ENCODE measurements around the gene TSG101.

TSG101 gene

DNA sequence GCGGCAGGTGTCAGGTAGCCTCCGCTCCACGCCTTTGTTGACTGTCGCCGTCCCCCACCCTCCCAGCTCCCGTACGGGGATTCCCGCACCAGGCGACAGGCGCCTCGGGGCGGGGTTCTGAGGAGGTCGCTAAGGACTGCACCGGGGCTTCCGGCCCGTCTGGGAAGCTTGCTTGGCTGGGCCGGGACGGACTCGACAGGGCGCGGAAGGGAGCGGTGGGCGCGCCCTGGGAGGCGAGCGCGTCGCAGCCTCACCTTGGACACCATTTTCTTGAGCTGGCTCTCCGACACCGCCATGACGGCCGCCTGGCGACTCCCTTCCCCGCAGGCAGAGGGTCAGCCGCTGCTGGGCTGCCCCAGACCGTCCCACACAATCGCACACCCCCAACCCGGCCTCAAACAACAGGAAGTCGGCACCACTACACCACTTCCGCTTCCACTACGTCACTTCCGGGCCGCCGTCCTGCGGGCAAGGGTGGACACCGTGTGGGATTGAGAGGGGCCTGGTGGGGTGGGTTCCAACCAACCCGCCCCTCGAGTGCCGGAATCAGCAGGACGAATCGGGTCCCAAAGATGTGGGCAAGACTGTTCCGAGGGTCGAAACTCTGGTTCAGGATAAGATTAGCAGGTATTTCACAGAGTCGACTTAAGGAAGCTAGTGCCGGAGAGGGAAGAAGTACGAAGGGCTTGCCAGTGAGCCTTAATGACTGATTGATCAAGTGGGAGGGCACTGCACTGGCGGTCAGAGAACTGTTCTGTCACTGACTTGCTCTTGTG is at the start of gene TSG101:
TSG101 (minus strand) TSS at position 422 of the 776 bp plus-strand sequence; CDS start at position 296, 126 bp downstream.
- peak; percentile 74 to 86 for DNase-seq

- DNase-seq = no peak
These were observed 48.6 kb upstream of the TSG101 start for GRCh38 chr11:18575361-18575760.

DNA sequence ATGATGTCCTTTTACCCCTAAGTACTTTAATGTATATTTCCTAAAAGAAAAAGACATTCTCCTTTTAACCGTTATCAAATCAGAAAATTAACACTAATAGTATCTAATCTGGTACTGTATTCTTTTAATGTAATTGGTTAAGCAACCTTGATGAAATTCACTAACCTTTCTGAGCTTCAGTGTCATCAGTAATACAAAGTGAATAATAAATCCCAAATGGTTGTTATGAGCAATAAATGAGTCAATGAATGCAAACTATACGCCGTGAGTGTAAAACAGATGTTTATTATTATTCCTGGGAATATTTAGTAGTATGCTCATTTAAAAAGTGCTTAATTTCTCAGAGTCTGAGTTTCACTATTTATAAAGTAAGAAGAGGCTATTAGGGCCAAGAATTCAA is 40.3 kb upstream of the TSG101 start:
- DNase-seq = no peak

GRCh38 chr11:18566406-18566805 is 39.7 kb upstream of the TSG101 start:
- no peak for DNase-seq

- no peak for DNase-seq
These were observed 37.4 kb upstream of the TSG101 start for GRCh38 chr11:18564149-18564548.

DNA sequence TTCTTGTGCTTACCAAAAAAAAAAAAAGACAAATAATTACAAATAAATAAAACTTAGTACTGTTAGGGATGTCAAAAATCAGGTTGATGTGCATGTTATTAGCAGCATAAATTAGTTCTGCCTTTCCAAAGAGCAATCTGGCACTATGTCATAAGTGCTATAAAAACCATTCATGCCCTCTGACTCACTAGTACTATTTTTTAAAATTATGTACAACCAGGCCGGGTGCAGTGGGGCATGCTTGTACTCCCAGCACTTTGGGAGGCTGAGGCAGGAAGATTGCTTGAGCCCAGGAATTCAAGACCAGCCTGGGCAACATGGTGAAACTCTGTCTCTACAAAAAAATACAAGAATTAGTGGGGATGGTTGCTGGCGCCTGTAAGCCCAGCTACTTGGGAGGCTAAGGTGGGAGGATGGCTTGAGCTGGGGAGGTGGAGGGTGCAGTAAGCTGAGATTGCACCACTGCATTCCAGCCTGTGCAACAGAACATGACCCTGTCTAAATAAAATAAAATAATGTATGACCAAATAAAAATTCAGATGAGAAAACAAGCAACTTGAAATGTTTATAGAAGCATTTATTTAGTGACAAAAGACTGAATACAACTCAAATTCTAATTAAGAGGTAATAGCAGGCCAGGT is 36.5 kb upstream of the TSG101 start:
- DNase-seq = no peak

GRCh38 chr11:18548001-18548400 is 21.3 kb upstream of the TSG101 start:
- DNase-seq = no peak

DNA sequence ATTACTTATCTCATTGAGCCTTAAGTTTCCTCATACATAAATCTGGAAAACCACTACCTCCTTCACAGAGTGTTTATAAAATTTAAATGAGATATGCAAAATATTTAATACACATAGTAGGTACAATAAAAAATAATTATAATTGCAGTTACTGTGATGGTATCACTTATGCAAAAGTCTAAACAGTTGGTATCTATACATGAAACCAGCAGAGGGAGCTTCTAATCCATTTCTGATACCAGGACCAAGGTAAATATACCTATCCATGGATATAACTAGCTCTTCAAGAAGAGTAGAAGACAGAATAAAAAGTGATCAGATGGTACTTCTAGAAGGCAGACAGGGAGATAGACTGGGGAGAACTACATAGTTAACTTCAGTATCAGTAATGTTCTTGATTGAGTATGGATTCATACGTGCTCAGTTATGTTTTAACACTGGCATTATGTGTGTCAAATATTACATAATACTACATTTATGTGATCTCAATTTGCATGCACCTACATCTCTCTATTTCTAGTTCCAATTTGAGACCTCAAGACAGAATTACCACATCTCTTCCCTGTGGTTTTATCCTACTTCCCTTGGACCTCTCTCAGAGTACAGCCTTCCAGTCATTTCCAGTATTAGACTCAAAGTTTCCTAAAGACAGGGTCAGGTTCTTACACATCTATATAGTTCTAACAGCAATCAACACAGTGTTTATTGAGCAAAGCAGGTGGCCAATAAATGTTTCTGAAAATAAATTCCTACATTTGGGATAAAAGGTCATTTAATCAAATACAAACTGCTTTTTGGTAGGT is 13.7 kb upstream of the TSG101 start:
- DNase-seq = peak; percentile 10 to 24

GRCh38 chr11:18536209-18536608 is 9.5 kb upstream of the TSG101 start:
- DNase-seq = no peak

DNA sequence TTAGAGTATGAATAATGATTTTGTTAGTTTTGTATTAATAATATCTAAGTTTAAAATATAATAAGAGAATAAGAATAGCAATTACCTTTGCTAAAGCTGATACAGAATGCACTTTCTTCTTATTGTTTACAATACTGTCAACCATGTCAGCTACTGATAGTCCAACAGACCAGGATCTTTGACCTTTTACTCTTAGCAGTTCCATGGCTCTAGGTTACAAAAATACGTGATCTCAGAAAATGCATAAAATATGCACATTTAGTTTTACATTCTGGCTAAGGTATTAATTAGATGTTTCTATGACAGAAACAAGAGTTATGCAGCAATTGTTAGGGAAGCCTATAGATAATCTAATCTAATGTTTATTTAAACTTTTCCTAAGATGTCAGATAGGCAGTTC is 7.5 kb upstream of the TSG101 start:
- DNase-seq = no peak

DNA sequence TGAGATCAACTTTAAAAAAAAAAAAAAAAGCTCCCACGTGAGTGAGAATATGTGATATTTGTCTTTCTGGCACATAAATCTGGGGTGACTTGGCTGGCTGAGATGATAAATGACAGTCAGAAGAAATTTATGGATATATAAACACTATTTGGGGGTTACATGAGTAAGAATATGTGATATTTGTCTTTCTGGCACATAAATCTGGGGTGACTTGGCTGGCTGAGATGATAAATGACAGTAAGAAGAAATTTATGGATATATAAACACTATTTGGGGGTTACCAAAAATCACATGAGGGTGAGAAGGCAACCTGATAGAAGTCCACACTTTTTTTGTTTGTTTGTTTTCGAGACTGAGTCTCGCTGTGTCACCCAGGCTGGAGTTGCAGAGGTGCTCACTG is 6.6 kb upstream of the TSG101 start:
- DNase-seq = no peak

GRCh38 chr11:18527512-18527911 is 770 bp upstream of the TSG101 start:
- peak in 1 of 2 experiments; percentile 13 for DNase-seq

GRCh38 chr11:18526130-18526520 is 617 bp downstream of the TSG101 start:
- no peak for DNase-seq

GRCh38 chr11:18524248-18524647 is 2.5 kb downstream of the TSG101 start:
- DNase-seq = no peak

DNA sequence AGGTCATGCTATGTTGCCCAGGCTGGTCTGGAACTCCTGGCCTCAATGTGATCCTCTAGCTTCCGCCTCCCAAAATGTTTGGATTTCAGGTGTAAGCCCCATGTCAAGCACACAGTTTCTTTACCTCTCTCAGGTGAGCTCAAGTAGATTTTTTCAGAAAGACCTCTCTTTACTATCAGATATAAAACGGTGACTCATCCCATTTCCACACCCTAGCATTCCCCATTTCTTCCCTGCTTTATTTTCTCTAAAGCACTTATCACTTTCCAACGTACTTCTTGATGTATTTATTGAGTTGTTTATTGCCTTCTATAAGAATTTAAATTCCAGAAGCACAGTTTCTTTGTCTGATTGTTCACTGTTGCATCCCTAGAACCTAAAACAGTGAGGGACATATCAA is 3.7 kb downstream of the TSG101 start:
- no peak for DNase-seq

DNA sequence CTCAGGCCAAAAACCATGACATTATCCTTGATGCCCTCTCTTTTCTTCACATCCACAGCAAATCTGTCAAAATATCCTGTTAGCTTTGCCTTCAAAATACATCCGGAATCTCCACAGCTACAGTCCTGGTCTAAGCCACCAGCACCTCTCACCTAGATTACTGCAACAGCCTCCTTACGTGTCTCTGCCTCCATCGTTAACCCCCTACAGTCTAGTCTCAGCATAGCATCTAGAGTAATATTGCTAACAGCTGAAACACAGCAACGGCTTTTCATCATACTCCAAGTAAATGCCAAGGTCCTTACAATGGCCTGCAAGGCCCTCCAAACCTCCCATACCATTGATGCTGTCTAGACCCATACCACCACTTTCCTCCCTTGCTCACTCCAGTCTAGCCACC is 4.4 kb downstream of the TSG101 start:
- no peak for DNase-seq

- no peak for DNase-seq
These were observed 5.6 kb downstream of the TSG101 start for GRCh38 chr11:18521122-18521521.

GRCh38 chr11:18502352-18502751 is 24.4 kb downstream of the TSG101 start:
- DNase-seq = no peak

DNA sequence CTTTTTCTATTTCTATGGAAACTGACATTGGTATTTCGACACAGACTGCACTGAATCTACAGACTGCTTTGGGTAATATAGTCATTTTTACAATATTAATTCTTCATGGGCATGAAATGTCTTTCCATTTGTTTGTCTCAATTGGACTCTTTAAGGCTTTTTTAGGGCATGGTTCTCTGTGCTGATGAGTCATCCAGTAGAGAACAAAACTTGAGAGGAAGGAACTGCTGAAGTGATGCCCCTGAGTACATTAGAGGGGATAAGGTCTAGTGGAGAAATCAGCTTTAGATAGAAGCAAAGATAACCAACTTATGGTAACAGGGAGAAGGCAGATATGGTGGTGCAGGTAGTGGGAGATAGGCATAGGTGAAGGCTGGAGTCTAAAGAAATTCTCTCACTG is 25.1 kb downstream of the TSG101 start:
- no peak for DNase-seq

- DNase-seq = no peak
These were observed 28.7 kb downstream of the TSG101 start for GRCh38 chr11:18498039-18498438.

DNA sequence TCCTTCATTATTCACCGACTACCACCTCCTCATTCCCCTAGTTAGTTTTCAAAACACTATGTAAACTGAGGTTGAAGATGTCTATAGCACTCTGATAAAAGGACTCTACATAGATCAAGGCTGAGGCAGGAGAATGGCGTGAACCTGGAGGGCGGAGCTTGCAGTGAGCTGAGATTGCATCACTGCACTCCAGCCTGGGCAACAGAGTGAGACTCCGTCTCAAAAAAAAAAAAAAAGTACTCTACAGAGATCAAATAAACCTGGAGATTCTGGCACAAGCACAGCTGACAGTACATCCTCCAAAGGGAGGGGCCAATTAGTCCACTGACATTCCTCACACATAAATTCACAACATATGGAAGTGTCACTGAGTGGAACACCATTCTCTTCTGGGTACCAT is 31.0 kb downstream of the TSG101 start:
- no peak for DNase-seq

DNA sequence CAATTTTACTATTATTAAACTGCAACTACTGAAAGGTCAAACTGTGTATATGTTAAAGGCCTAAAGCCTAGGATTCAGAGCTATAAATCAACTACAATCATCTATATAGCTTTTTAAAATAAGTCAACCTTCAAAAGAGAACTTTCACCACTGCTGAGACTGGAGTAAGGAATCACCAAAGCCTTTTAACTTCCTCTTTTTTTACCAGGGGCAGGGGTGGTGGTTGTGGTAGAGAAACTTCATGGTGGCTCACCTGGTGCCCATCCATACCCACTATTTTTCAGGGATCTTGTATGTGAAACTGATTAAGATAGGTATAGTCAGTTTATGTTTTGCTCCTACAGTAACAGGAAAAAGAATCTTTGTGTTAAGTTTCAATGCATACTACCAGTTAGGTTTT is 31.5 kb downstream of the TSG101 start:
- DNase-seq = no peak

DNA sequence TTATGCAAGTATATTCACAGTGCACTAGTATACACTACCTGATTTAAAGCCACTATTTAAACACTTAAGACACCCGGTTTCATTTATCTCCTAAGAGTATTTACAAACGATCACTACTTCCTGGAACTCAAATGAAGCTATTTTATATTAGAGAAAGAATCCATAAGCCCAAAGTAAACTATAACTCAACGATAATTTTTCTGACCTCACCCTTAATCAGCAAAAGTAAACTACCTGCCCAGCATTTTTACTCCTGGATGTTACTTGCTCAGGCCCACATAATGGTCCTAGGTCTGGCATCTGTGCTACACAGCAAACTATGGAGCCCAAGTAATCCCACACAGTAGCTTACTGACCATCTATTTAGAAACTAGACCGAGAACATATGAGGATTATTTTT is 33.4 kb downstream of the TSG101 start:
- no peak for DNase-seq

- no peak for DNase-seq
These were observed 33.9 kb downstream of the TSG101 start for GRCh38 chr11:18492888-18493287.
